ENCODE measurements around the gene ST6GALNAC6. TPM values are rescaled to one million over a fixed set of nuclear protein-coding genes. Genes with fewer than 3 reads are reported as not detected.

ST6GALNAC6 gene
- total and polyA plus RNA-seq, 10 of the 15 experiments (the other 5 are each of a cell fraction or from before 2014, with no cell fraction given): 0.40 to 27.0 (median 16.8) TPM

GRCh38 chr9:127854960-127855359 is 44.4 kb downstream of the ST6GALNAC6 start:
- POLR2A ChIA-PET: no interaction called here
- WGBS (ENCODE audit: insufficient coverage, insufficient replicate concordance, low lambda C conversion rate, missing lambda C conversion rate): 52% methylated on average over 11 of the region's 11 CpGs

GRCh38 chr9:127854184-127854806 is 45.1 kb downstream of the ST6GALNAC6 start, which contains the start of gene ENG:
Gene ENG (minus strand): TSS chr9:127854658. CDS start chr9:127854355, 303 bp downstream.
- Histone ChIP-seq H4K20me1 (ENCODE audit: control insufficient read depth, insufficient read depth) (no peaks in the 10 kb centered on the region), H3K36me3 (ENCODE audit: control insufficient read depth in 2 of 2, insufficient read depth in 2 of 2, low read length in 1 of 2) (no peaks in the 10 kb centered on the region), H2AFZ (ENCODE audit: control insufficient read depth, low read depth, low read length) (peak within 1 kb of the TSS; percentile 81), H3K9ac (ENCODE audit: control insufficient read depth, insufficient read depth, low read length) (peak within 1 kb of the TSS; percentile 71), H3K9me3 (replicated peaks; ENCODE audit: control insufficient read depth, insufficient read depth, low read length) (peaks cover 3% of the 10 kb centered on the region; the same call in 2 of the 3 replicates), H3K79me2 (ENCODE audit: control insufficient read depth, insufficient read depth, low read length) (peaks cover 8% of the 10 kb centered on the region), H3K27ac (ENCODE audit: control insufficient read depth, insufficient read depth) (peak within 1 kb of the TSS; percentile 45), H3K4me1 (ENCODE audit: control insufficient read depth, insufficient read depth, low read length) (peaks cover 6% of the 10 kb centered on the region), H3K4me3 (peak within 1 kb of the TSS; percentile 78), H3K27me3 (replicated peaks in 1 of 2; ENCODE audit: control insufficient read depth in 2 of 2, insufficient read depth in 2 of 2, low read length in 1 of 2) (no peaks in the 10 kb centered on the region), H3K4me2 (ENCODE audit: control insufficient read depth, insufficient read depth) (peak within 1 kb of the TSS; percentile 95)
- in situ Hi-C loops (cut with MboI) (no loop called here), intact Hi-C loops (cut with micrococcal nuclease; ENCODE audit: unreplicated experiment) (no loop called here)
- no TSS peak for BruUV-seq (replicated peaks)
- ChIA-PET SMC1A (ENCODE audit: uncharacterized antibody, unreplicated experiment) (interaction anchor here (1.1 to 1.9 kb wide), 3 partner anchors 11 to 119 kb away, joined by 3 to 5 read pairs (median 3); partner anchors contain the start of gene TOR2A), CTCF (interaction anchor here (1.7 to 3.7 kb wide), 5 partner anchors 10 to 119 kb away, joined by 4 to 16 read pairs (median 12); partner anchors contain the start of gene TOR2A), POLR2A (interaction anchor here (0.6 kb wide), 1 partner anchor 15 kb away, joined by 6 read pairs; no protein-coding TSS in a partner anchor), RAD21 (ENCODE audit: unreplicated experiment) (interaction anchor here (0.6 to 2.6 kb wide), 3 partner anchors 21 to 120 kb away, joined by 3 to 9 read pairs (median 4); partner anchors contain the start of gene TOR2A)
- WGBS (ENCODE audit: insufficient coverage, insufficient replicate concordance, low lambda C conversion rate, missing lambda C conversion rate): 33% methylated on average over 34 of the region's 37 CpGs
- ATAC-seq (peak; percentile 69), FAIRE-seq (no peak), DNase-seq (ENCODE audit: low read depth, low spot score) (no peak)
- TF ChIP-seq LARP7 (IDR thresholded peaks at IDR 0.05): peak; percentile 52
- TF ChIP-seq CREM (IDR thresholded peaks at IDR 0.05; ENCODE audit: low read depth): no peak
- TF ChIP-seq BHLHE40 (IDR thresholded peaks at IDR 0.05; ENCODE audit: borderline replicate concordance in 1 of 2, low read depth in 2 of 2, low read length in 1 of 2): peak in 1 of 2 experiments; percentile 22; a peak in 1 of 4 replicates
- TF ChIP-seq ZNF687 (IDR thresholded peaks at IDR 0.05): 0 out of 2 replicates have a peak, but pooled peaks have one; percentile 39
- TF ChIP-seq TCF7 (IDR thresholded peaks at IDR 0.05; ENCODE audit: borderline replicate concordance): no peak
- no peak for TF ChIP-seq EED (IDR thresholded peaks at IDR 0.05; ENCODE audit: low read depth)

More at GRCh38 chr9:127854960-127855359, 44.4 kb downstream of the ST6GALNAC6 start:
- H3K9me3 ChIP-seq (replicated peaks; ENCODE audit: control insufficient read depth, insufficient read depth, low read length): no peaks in the 10 kb centered on the region; the same call in 2 of the 3 replicates
- in situ Hi-C loops (cut with MboI) (no loop called here), intact Hi-C loops (cut with micrococcal nuclease; ENCODE audit: unreplicated experiment) (no loop called here)
- DNase-seq (ENCODE audit: low read depth, low spot score) (no peak), ATAC-seq (no peak), FAIRE-seq (no peak)
- H3K4me3 ChIP-seq: no peak overlapping the region
- H3K4me2 ChIP-seq (ENCODE audit: control insufficient read depth, insufficient read depth): peak overlapping the region; percentile 36; the same call in 1 of the 2 replicates
- no peaks in the 10 kb centered on the region for H4K20me1 ChIP-seq (ENCODE audit: control insufficient read depth, insufficient read depth)
- ChIA-PET RAD21 (ENCODE audit: unreplicated experiment) (interaction anchor here (0.8 to 1.0 kb wide), 2 partner anchors 21 to 120 kb away, joined by 3 to 4 read pairs; partner anchors contain the start of gene TOR2A), SMC1A (ENCODE audit: uncharacterized antibody, unreplicated experiment) (interaction anchor here (1.6 to 1.9 kb wide), 2 partner anchors 91 to 120 kb away, joined by 3 to 5 read pairs; partner anchors contain the start of gene TOR2A), CTCF (interaction anchor here (1.7 to 3.7 kb wide), 4 partner anchors 9 to 66 kb away, joined by 4 to 16 read pairs (median 10); no protein-coding TSS in a partner anchor)
- H3K36me3 ChIP-seq (ENCODE audit: control insufficient read depth in 2 of 2, insufficient read depth in 2 of 2, low read length in 1 of 2): no peaks in the 10 kb centered on the region
- H3K9ac ChIP-seq (ENCODE audit: control insufficient read depth, insufficient read depth, low read length): 0 out of 2 replicates have a peak overlapping the region, but pooled peaks have one; percentile 10
- H3K27ac ChIP-seq (ENCODE audit: control insufficient read depth, insufficient read depth): no peak overlapping the region
- 0 out of 4 replicates have a peak, but pooled peaks of 1 of the 2 experiments have one; percentile 7 for TF ChIP-seq SRF (IDR thresholded peaks at IDR 0.05; ENCODE audit: low read depth in 2 of 2, low read length in 2 of 2)
- TF ChIP-seq FOS (IDR thresholded peaks at IDR 0.05; ENCODE audit: borderline replicate concordance, extremely low read depth, insufficient read length): no peak
- peak overlapping the region; percentile 13 for H2AFZ ChIP-seq (ENCODE audit: control insufficient read depth, low read depth, low read length)
- H3K27me3 ChIP-seq (replicated peaks in 1 of 2; ENCODE audit: control insufficient read depth in 2 of 2, insufficient read depth in 2 of 2, low read length in 1 of 2): no peaks in the 10 kb centered on the region
- peaks cover 8% of the 10 kb centered on the region for H3K79me2 ChIP-seq (ENCODE audit: control insufficient read depth, insufficient read depth, low read length)
- no TSS peak for BruUV-seq (replicated peaks)
- peaks cover 6% of the 10 kb centered on the region for H3K4me1 ChIP-seq (ENCODE audit: control insufficient read depth, insufficient read depth, low read length)

All from GM12878 (cell line).